Stimulated activated CD4-positive, alpha-beta T cell treated with anti-CD3 and anti-CD28 coated beads, Interleukin-4, amount 100 ng/mL, for 24 hours (primary cell): ENCODE measurements around the gene GRIP2.
A peak's percentile ranks its signal among the peaks of the same experiment; 100 is the strongest.

Experiments
- DNase-seq: peaks from one replicate; pipeline ENCODE4 v3.0.0-alpha.2; 2020

The GRIP2 gene

DNA sequence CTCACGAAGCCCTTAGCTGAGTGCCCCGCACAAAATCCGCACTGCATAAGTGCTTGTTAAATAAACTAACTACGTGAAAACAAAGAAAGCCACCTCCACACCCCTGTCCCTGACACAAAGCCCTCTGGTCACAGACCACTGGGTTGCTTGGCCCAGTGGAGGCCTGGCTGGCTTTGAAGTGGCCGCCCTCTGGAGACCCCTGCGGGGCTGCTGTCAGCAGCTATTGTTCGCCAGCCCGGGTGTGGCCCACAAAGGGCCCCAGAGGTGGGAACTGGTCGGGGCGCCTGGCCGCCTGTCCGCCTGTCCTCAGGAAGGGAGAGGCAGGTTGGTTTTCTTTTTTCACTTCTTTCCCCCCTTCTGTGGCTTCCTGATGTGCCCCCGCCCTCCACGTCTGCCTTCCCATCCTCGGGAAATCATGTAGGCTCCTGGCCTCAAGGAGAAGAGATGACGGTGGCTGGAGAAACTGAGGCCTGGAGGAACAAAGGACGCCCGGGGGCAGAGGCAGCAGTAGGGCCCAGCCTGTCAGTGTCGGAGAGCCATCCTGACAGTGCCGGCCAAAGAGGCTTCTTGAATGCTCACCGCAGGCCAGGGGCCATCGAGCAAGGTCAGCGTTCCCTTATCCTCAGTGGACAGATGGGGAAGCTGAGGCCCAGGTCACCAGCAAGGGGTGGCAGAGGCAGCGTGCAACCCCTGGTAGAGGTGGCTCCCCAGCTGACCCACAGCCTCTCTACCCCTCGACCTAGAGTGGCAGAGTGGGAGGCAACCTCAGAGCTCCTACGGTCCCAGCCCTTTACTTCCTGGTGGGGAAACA is 76.6 kb downstream of the GRIP2 start:
- DNase-seq = no peak

GRCh38 chr3:14462738-14463137 is 77.4 kb downstream of the GRIP2 start:
- DNase-seq = peak; percentile 14

DNA sequence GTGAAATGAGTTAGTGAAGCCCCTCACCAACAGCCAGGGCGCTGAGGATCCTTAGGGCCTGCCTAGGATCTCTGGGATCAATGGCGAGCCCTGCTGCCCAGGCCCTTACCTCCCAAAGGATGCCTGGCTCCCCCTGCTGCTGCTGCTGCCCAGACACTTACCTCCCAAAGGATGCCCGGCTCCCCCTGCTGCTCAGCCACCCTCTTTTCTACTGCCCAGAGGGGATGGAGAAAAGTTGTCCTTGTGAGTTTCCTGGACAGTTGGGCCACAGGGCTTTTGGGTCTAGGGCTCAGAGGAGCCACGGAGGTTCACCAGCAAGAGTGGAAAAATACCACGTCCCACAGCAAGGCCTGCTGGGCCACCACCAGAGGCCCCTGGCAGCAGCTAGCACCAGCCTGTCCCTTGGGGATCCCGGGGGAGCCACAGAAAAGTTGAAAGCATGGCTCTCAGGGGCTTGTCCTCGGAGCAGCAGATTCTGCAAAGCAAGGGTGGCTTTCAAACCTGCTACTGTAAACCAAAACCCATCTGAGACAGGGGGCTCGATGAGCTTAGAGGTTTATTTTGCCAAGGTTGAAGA is 78.3 kb downstream of the GRIP2 start:
- peak; percentile 36 for DNase-seq

- DNase-seq = no peak
Observed at GRCh38 chr3:14461006-14461747, 79.0 kb downstream of the GRIP2 start.

DNA sequence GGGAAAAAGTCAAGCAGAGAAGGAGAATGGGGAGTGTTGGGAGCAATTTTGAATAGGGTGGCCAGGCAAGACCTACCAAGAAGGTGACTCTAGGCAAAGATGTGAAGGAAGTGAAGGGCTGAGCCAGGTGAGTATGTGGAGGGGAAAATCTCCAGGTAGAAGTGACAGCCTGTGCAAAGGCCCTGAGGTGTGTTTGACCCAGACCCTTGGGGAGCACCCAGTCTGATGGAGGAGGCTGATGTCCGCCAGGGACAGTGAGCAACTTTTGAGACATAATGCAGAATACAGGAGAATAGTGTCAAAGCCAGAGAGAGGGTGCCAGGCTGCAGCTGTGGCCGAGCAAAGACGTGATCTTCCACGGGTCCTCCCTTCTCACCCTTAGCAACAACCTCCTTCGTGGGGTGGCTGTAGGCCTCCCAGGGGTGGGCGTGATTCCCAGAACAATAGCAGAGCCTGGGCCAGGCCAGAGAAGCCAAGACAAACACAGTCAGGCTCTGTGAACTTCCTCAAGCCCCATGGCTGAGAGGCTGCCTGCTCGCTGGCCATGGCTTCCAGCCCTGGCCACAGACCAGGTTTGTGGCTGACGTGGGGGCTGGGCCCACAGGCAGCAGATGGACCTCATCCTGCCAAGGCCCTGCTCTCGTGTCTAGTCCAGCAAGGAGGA is 79.7 kb downstream of the GRIP2 start:
- no peak for DNase-seq

- DNase-seq = no peak
Observed at GRCh38 chr3:14459787-14460186, 80.4 kb downstream of the GRIP2 start.

- no peak for DNase-seq
Observed at GRCh38 chr3:14459384-14459783, 80.8 kb downstream of the GRIP2 start.

- DNase-seq = no peak
Observed at GRCh38 chr3:14458434-14459275, 81.5 kb downstream of the GRIP2 start.

DNA sequence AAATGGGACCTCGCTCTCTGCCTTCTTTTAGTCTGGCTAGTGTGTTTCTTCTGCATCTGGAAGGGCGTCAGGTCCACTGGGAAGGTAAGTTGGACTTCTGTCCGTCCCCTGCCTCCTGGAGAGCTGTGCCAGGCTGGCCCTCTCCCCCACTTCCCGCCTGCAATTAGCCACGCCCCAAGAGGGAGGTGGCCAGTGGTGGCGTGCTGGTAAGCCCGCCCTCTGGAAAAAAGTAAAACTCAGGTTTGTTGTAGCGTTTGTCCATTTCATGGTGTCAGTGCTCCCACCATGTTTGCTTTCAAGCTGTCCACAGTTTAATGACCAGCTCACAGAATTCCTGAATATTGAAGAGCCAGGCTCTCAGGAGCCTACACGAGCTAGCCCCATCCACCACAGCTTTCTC is 82.1 kb downstream of the GRIP2 start:
- no peak for DNase-seq

GRCh38 chr3:14457481-14457880 is 82.7 kb downstream of the GRIP2 start:
- no peak for DNase-seq

- DNase-seq = no peak
Observed at GRCh38 chr3:14456794-14457193, 83.3 kb downstream of the GRIP2 start.

DNA sequence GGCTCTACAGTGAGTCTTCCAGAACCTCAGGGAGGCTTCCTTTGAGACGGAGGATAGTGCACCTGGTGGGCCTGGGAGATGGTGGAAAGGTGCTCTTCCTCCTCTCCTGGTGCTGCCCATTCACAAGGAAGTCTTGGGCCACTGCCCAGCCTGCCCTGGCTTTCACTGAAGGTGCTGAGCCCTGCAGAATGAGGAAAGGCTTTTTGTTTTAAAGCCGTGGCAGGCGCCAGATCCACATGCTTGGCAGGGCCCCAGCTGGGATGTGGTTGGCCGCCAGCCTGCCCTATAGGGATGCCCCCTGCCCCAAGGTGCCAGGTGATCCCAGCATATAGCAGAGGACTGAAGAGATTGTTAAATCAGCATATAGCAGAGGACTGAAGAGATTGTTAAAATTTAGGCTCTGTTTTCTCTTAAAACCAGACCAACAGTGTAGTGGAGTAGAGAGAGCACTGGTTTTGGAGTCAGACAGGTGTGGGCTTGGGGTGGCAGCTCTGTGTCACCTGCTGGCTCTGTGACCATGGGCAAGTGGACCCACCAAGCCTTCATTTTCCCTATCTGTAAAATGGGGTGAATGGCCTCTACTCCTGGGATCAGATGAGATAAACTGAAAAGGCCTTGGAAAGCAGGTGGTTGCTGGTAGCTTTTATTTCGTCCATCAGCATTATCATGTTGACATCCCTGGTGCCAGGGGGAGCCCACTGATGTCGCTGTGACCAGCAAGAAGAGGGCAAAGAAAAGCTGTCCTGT is 84.4 kb downstream of the GRIP2 start:
- DNase-seq = no peak

DNA sequence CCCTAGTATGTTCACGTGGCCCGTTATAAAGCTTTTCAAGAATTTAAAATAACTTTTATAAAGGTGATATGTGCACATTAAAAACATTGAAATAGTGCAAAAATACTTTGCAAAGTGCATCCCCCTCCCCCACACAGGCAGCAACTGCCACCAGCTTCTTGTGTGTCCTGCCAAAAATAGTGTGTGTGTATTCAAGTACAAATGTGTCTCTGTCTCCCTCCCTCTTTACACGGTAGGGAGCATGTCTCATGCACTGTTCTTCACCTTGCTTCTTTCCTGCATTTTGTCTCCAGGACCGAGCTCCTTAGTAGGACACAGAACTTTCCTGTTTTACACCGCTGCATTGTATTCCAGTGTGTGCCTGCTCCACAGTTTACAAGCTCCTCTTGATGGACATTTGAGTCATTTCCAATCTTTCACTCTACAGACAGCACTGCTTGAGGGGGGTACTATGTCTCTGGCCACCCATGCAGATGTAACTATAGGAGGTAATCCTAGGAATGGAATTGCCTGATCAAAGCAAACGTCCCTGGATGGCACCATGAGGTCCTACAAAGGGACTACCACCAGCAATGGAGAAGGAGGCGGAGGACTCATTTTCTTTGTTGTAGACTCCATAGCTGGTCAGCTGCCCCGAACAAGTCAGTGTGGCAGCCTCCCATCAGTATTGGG is 85.4 kb downstream of the GRIP2 start:
- DNase-seq = no peak

DNA sequence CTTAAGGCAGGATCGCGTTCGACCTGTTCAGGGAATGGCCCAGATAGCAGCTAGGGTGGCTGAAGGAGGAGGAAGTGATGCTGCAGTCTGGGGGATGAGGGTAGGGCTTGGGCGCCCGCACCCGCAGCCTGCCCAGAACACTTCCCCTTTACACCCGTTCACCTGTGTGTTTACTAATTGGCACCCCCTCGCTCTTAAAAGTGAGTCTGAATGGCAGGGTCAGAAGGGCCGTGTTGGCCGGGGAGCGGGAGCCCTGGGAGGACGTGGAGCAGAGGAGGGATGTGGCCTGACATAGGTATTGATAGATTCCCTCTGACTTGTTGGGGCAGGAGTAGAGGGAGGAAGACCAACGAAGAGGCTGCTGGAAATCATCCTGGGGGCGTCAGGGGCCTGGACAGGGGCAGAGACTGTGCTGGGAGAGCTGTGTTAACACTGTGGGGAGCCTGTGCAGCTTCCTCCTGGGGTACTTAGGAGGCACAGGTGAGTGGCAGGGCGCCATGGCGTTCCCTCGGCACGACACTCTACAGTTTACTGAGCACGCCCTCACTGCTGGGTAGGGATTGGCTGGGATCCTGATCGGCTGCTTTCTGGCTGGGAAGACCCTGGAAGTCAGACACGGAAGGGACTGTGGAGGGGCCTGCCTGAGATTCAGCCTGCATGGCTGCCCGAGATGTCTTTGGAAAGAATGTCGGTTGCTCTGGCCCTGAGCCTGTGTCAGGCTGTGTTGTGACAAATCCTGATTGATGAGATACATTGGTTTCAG is 86.1 kb downstream of the GRIP2 start:
- DNase-seq = no peak

GRCh38 chr3:14452740-14453710 is 87.1 kb downstream of the GRIP2 start:
- no peak for DNase-seq

GRCh38 chr3:14451844-14452739 is 88.0 kb downstream of the GRIP2 start:
- DNase-seq = no peak

GRCh38 chr3:14450922-14451606 is 89.1 kb downstream of the GRIP2 start:
- DNase-seq = no peak
